ENCODE data around the gene PTDSS2. TPM values are rescaled to one million over a fixed set of nuclear protein-coding genes. Genes with fewer than 3 reads are reported as not detected.

PTDSS2 gene
- total and polyA plus RNA-seq, 2 of the 13 experiments (the other 11 are each of a cell fraction or from before 2014, with no cell fraction given): 21.7 to 26.4 TPM

GRCh38 chr11:504994-505344, 54.9 kb downstream of the PTDSS2 start:
- H3K4me2 ChIP-seq (ENCODE audit: low read depth, low read length): peak overlapping the region; percentile 96
- H2AFZ ChIP-seq (ENCODE audit: low read length): no peak overlapping the region
- no TSS peak for BruUV-seq (replicated peaks)
- WGBS (ENCODE audit: low lambda C conversion rate): 94% methylated on average over 7 of the region's 7 CpGs
- ChIA-PET CTCF (ENCODE audit: low intra/inter-chr PET ratio, low total read pairs) (interaction anchor here (2.9 kb wide), 1 partner anchor 14 kb away, joined by 11 read pairs; no protein-coding TSS in a partner anchor), POLR2A (interaction anchor here (2.1 kb wide), 1 partner anchor 89 kb away, joined by 7 read pairs; the partner anchor contains the start of gene SIGIRR)
- peak overlapping the region; percentile 97; the same call in 1 of the 2 replicates for H3K9ac ChIP-seq (ENCODE audit: insufficient read depth, low read depth, low read length)
- no peak for FAIRE-seq
- intact Hi-C loops (cut with micrococcal nuclease; ENCODE audit: unreplicated experiment): no loop called here
- peaks cover 28% of the 10 kb centered on the region for H3K79me2 ChIP-seq (ENCODE audit: insufficient read depth, low read length)
- no peak for TF ChIP-seq TARDBP (CRISPR knock-in tag; IDR thresholded peaks at IDR 0.05)
- TF ChIP-seq KDM5B (CRISPR knock-in tag; IDR thresholded peaks at IDR 0.05; ENCODE audit: borderline replicate concordance): no peak
- TF ChIP-seq ZNF564 (CRISPR knock-in tag; IDR thresholded peaks at IDR 0.05): no peak
- TF ChIP-seq POGZ (CRISPR knock-in tag; IDR thresholded peaks at IDR 0.05): no peak
- no peak for TF ChIP-seq HNF4G (IDR thresholded peaks at IDR 0.05; ENCODE audit: borderline replicate concordance, low read depth, low read length)
- no peak for TF ChIP-seq HNF4G (CRISPR knock-in tag; IDR thresholded peaks at IDR 0.05; ENCODE audit: borderline replicate concordance, low read depth)
- TF ChIP-seq CBX1 (IDR thresholded peaks at IDR 0.05; ENCODE audit: low read depth): no peak
- no peak for TF ChIP-seq ZNF333 (CRISPR knock-in tag; IDR thresholded peaks at IDR 0.05; ENCODE audit: borderline replicate concordance)
- no peak for TF ChIP-seq ZNF557 (CRISPR knock-in tag; IDR thresholded peaks at IDR 0.05)
- TF ChIP-seq ZNF510 (CRISPR knock-in tag; IDR thresholded peaks at IDR 0.05; ENCODE audit: low read depth): no peak
- TF ChIP-seq GTF2F1 (IDR thresholded peaks at IDR 0.05; ENCODE audit: low read length): no peak
- TF ChIP-seq ATF5 (CRISPR knock-in tag; IDR thresholded peaks at IDR 0.05; ENCODE audit: low read depth): no peak
- TF ChIP-seq SPEN (CRISPR knock-in tag; IDR thresholded peaks at IDR 0.05; ENCODE audit: low read depth): no peak
- no peak for TF ChIP-seq KLF9 (CRISPR knock-in tag; IDR thresholded peaks at IDR 0.05; ENCODE audit: low read depth)
- no peak for TF ChIP-seq SMAD9 (CRISPR knock-in tag; IDR thresholded peaks at IDR 0.05)
- TF ChIP-seq ARID4A (CRISPR knock-in tag; IDR thresholded peaks at IDR 0.05; ENCODE audit: borderline replicate concordance): no peak
- no peak for TF ChIP-seq ATF1 (CRISPR knock-in tag; IDR thresholded peaks at IDR 0.05)
- TF ChIP-seq ZBTB4 (CRISPR knock-in tag; IDR thresholded peaks at IDR 0.05; ENCODE audit: borderline replicate concordance): no peak
- no peak for TF ChIP-seq ZNF841 (CRISPR knock-in tag; IDR thresholded peaks at IDR 0.05; ENCODE audit: borderline replicate concordance)
- ATAC-seq: no peak
- no peaks in the 10 kb centered on the region for H4K20me1 ChIP-seq (ENCODE audit: insufficient read depth, low read length)
- DNase-seq (ENCODE audit: low spot score): no peak
- H3K27ac ChIP-seq (ENCODE audit: extremely low read length, insufficient read depth, low read length): no peak overlapping the region
- peaks cover 21% of the 10 kb centered on the region for H3K4me1 ChIP-seq (ENCODE audit: insufficient read depth, low read length)
- no peaks in the 10 kb centered on the region for H3K9me3 ChIP-seq (ENCODE audit: low read length)
- peaks cover 15 to 33% of the 10 kb centered on the region in 2 experiments; a peak in 4 of 5 replicates for H3K36me3 ChIP-seq (replicated peaks in 1 of 2; ENCODE audit: control insufficient read depth in 1 of 2, insufficient read depth in 2 of 2, low read length in 2 of 2)
- H3K27me3 ChIP-seq (ENCODE audit: control insufficient read depth in 1 of 2, insufficient read depth in 2 of 2, low read length in 2 of 2): no peaks in the 10 kb centered on the region
- in situ Hi-C loops (cut with HindIII; ENCODE audit: extremely low pct_ligation_motif_present, low pct_unique_long_range_greater_than_20kb): no loop called here
- peak overlapping the region; percentile 54 to 96 (median 70); a peak in 4 of 6 replicates for H3K4me3 ChIP-seq (replicated peaks in 1 of 3; ENCODE audit: insufficient read depth in 1 of 3, low read depth in 2 of 3, low read length in 3 of 3)
